H1 (cell line): Measurements from ENCODE around the gene ADCY5. TPM values are rescaled to one million over a fixed set of nuclear protein-coding genes. Genes with fewer than 3 reads are reported as not detected.
A peak's percentile ranks its signal among the peaks of the same experiment; 100 is the strongest.

ENCODE experiments used
- CTCF ChIA-PET: fragments of 300-600 bp; sonication (Branson Sonifier 250); formaldehyde crosslinking; loops from one replicate; lab custom pipeline; 2021; ENCODE audit not compliant: partially characterized antibody; lab: Charles Lee
- POLR2A ChIA-PET: fragments of 300-600 bp; sonication (Branson Sonifier 250); formaldehyde crosslinking; loops from one replicate; lab custom pipeline; 2021; ENCODE audit warnings: inconsistent platforms; ENCODE audit not compliant: partially characterized antibody; lab: Charles Lee
- DNase-seq, 2 experiments: peaks; one replicate each; pipeline versions ENCODE4 v3.0.0 to v3.0.0-alpha.2; 2010 to 2022; ENCODE audit warnings: low spot score in 2 of 2, low read depth in 1 of 2, mixed read lengths in 1 of 2
- FAIRE-seq: peaks from 2 replicates; lab custom pipeline; 2011; peaks lifted over from hg19 to GRCh38; lab: Jason Lieb, UNC
- H2AFZ ChIP-seq: 2 replicates; pipeline ENCODE4 v1.8.1; 2012; ENCODE audit warnings: low read length, inconsistent platforms
- H2AK5ac ChIP-seq: 2 replicates; pipeline ENCODE4 v1.6.1; 2013; ENCODE audit warnings: low read depth, low read length
- H2BK120ac ChIP-seq: replicated peaks from 2 replicates; pipeline ENCODE3; 2013; ENCODE audit warnings: low read depth, low read length, inconsistent platforms
- H2BK12ac ChIP-seq: 2 replicates; pipeline ENCODE4 v1.6.1; 2013; ENCODE audit warnings: low read depth, low read length
- H2BK15ac ChIP-seq: 2 replicates; pipeline ENCODE4 v1.6.1; 2013; ENCODE audit warnings: low read length
- H2BK20ac ChIP-seq: 2 replicates; pipeline ENCODE4 v1.6.1; 2013; ENCODE audit warnings: low read length
- H2BK5ac ChIP-seq: 2 replicates; pipeline ENCODE4 v1.6.1; 2013; ENCODE audit warnings: low read depth, low read length
- H3K14ac ChIP-seq: 2 replicates; pipeline ENCODE4 v1.6.1; 2013; ENCODE audit warnings: inconsistent platforms; ENCODE audit not compliant: insufficient read length
- H3K18ac ChIP-seq: 2 replicates; pipeline ENCODE4 v1.6.1; 2013; ENCODE audit warnings: low read length; ENCODE audit errors: extremely low read depth
- H3K23ac ChIP-seq: 2 replicates; pipeline ENCODE4 v1.6.1; 2013; ENCODE audit warnings: inconsistent platforms; ENCODE audit not compliant: insufficient read length
- H3K23me2 ChIP-seq: 2 replicates; pipeline ENCODE4 v1.6.1; 2013; ENCODE audit warnings: low read depth, low read length
- H3K27ac ChIP-seq: 2 replicates; pipeline ENCODE4 v1.6.1; 2011; ENCODE audit warnings: low read depth, low read length, inconsistent platforms
- H3K27me3 ChIP-seq, 4 experiments: replicated peaks in 1 of 4; 1 replicate in 1 of 4; 2 replicates in 3 of 4; pipeline versions ENCODE4 v1.6.1 to v1.8.1; 2011 to 2013; ENCODE audit warnings: low read length in 3 of 4, mild to moderate bottlenecking in 3 of 4, inconsistent platforms in 2 of 4, mixed read lengths in 2 of 4, moderate library complexity in 1 of 4; ENCODE audit not compliant: control insufficient read depth in 3 of 4, insufficient read depth in 3 of 4; ENCODE audit errors: extremely low read depth in 1 of 4
- H3K36me3 ChIP-seq, 4 experiments: 2 replicates each; pipeline versions ENCODE4 v1.6.1 to v1.8.1; 2011 to 2013; ENCODE audit warnings: mild to moderate bottlenecking in 4 of 4, low read length in 3 of 4, moderate library complexity in 2 of 4, control low read depth in 1 of 4, inconsistent platforms in 1 of 4; ENCODE audit not compliant: insufficient read depth in 4 of 4, control insufficient read depth in 2 of 4
- H3K4ac ChIP-seq: replicated peaks from 2 replicates; pipeline ENCODE3; 2013; ENCODE audit warnings: low read length, low read depth, mixed read lengths, inconsistent platforms; ENCODE audit not compliant: insufficient read length
- H3K4me1 ChIP-seq, 4 experiments: replicated peaks in 1 of 4; 1 replicate in 1 of 4; 2 replicates in 3 of 4; pipeline versions ENCODE4 v1.6.1 to v1.8.1; 2011 to 2013; ENCODE audit warnings: low read length in 3 of 4, inconsistent platforms in 2 of 4, mixed read lengths in 1 of 4; ENCODE audit not compliant: insufficient read depth in 4 of 4, control insufficient read depth in 3 of 4
- H3K4me2 ChIP-seq, 2 experiments: 2 replicates each; pipeline versions ENCODE4 v1.6.1 to v1.8.1; 2011 to 2013; ENCODE audit warnings: low read depth in 2 of 2, low read length in 2 of 2, control low read depth in 1 of 2, inconsistent platforms in 1 of 2, mild to moderate bottlenecking in 1 of 2; ENCODE audit not compliant: insufficient read depth in 1 of 2
- H3K4me3 ChIP-seq, 4 experiments: fragments of 200-600, 300-600 bp in 1 of 4; sonication (generic), shearing (Covaris generic), sonication (Bioruptor Twin) in 1 of 4; 2 replicates each; pipeline versions ENCODE4 v1.5.1 to v1.8.1; 2011 to 2016; ENCODE audit warnings: low read length in 4 of 4, low read depth in 3 of 4, control low read depth in 2 of 4, inconsistent platforms in 2 of 4, mild to moderate bottlenecking in 2 of 4, mixed read lengths in 1 of 4, moderate library complexity in 1 of 4; ENCODE audit not compliant: insufficient read depth in 2 of 4; ENCODE audit errors: extremely low read depth in 1 of 4
- H3K56ac ChIP-seq: replicated peaks from 2 replicates; pipeline ENCODE3; 2013; ENCODE audit warnings: low read depth, mild to moderate bottlenecking, mixed read lengths, low read length, inconsistent platforms; ENCODE audit not compliant: insufficient read length
- H3K79me1 ChIP-seq: 2 replicates; pipeline ENCODE4 v1.6.1; 2013; ENCODE audit warnings: low read depth, low read length, control low read depth
- H3K79me2 ChIP-seq, 2 experiments: 2 replicates each; pipeline versions ENCODE4 v1.6.1 to v1.8.1; 2012 to 2013; ENCODE audit warnings: low read length in 2 of 2, mild to moderate bottlenecking in 2 of 2, inconsistent platforms in 1 of 2; ENCODE audit not compliant: insufficient read depth in 2 of 2, control insufficient read depth in 1 of 2
- H3K9ac ChIP-seq, 4 experiments: replicated peaks in 1 of 4; 1 replicate in 1 of 4; 2 replicates in 3 of 4; pipeline versions ENCODE4 v1.6.1 to v1.8.1; 2011 to 2013; ENCODE audit warnings: low read depth in 3 of 4, low read length in 3 of 4, control low read depth in 2 of 4, mild to moderate bottlenecking in 2 of 4, moderate library complexity in 2 of 4, inconsistent platforms in 1 of 4; ENCODE audit errors: extremely low read depth in 1 of 4
- H3K9me3 ChIP-seq, 2 experiments: 2 replicates each; pipeline versions ENCODE4 v1.6.1 to v1.8.1; 2012 to 2013; ENCODE audit warnings: mild to moderate bottlenecking in 2 of 2, moderate library complexity in 2 of 2, control low read depth in 1 of 2, inconsistent platforms in 1 of 2, low read depth in 1 of 2, low read length in 1 of 2, mixed read lengths in 1 of 2; ENCODE audit not compliant: insufficient read depth in 2 of 2
- H4K20me1 ChIP-seq, 2 experiments: replicated peaks in 1 of 2; 2 replicates each; pipeline versions ENCODE3 to v1.8.1; 2011 to 2013; ENCODE audit warnings: inconsistent platforms in 2 of 2, low read length in 2 of 2, mild to moderate bottlenecking in 1 of 2; ENCODE audit not compliant: insufficient read depth in 2 of 2, control insufficient read depth in 1 of 2
- H4K5ac ChIP-seq: 2 replicates; pipeline ENCODE4 v1.6.1; 2013; ENCODE audit warnings: low read length, low read depth, mixed read lengths, inconsistent platforms; ENCODE audit not compliant: insufficient read length
- H4K8ac ChIP-seq: 2 replicates; pipeline ENCODE4 v1.8.0; 2013; ENCODE audit warnings: mild to moderate bottlenecking, moderate library complexity, low read length, inconsistent platforms; ENCODE audit not compliant: insufficient read depth; ENCODE audit errors: extremely low read depth
- H4K91ac ChIP-seq: replicated peaks from 2 replicates; pipeline ENCODE3; 2013; ENCODE audit warnings: low read length, mixed read lengths, inconsistent platforms; ENCODE audit not compliant: insufficient read length
- CEBPB ChIP-seq: IDR thresholded peaks from 2 replicates; pipeline ENCODE4 v1.6.1; 2012; ENCODE audit warnings: low read depth, low read length
- CREB1 ChIP-seq: IDR thresholded peaks from 2 replicates; pipeline ENCODE4 v1.6.1; 2012; ENCODE audit warnings: inconsistent platforms
- EP300 ChIP-seq, 2 experiments: IDR thresholded peaks; 1 replicate in 1 of 2; 2 replicates in 1 of 2; pipeline ENCODE4 v1.6.1; 2011 to 2012; ENCODE audit warnings: low read depth in 2 of 2, low read length in 2 of 2, mild to moderate bottlenecking in 2 of 2, borderline replicate concordance in 1 of 2, inconsistent platforms in 1 of 2, moderate library complexity in 1 of 2
- NANOG ChIP-seq: IDR thresholded peaks from 2 replicates; pipeline ENCODE4 v1.6.1; 2011; ENCODE audit warnings: low read length, low read depth, mild to moderate bottlenecking, inconsistent platforms; ENCODE audit not compliant: insufficient read depth, poor library complexity, severe bottlenecking
- RFX5 ChIP-seq: IDR thresholded peaks from 2 replicates; pipeline ENCODE4 v1.6.1; 2011; ENCODE audit warnings: low read depth, low read length, improper control_type of control experiment, borderline replicate concordance
- RNF2 ChIP-seq: fragments of 200-900, 300-1000 bp; sonication (generic); IDR thresholded peaks from 2 replicates; pipeline ENCODE4 v1.7.1; 2016; ENCODE audit warnings: borderline replicate concordance, low read depth, mild to moderate bottlenecking, antibody characterized with exemption, low read length; ENCODE audit not compliant: poor library complexity, severe bottlenecking; ENCODE audit errors: missing control alignments
- TBP ChIP-seq: IDR thresholded peaks from 2 replicates; pipeline ENCODE4 v1.6.1; 2011; ENCODE audit warnings: low read depth, low read length, improper control_type of control experiment
- TEAD4 ChIP-seq: IDR thresholded peaks from 2 replicates; pipeline ENCODE4 v1.6.1; 2012; ENCODE audit warnings: low read depth, low read length, inconsistent platforms, mixed read lengths
- WGBS, 2 experiments: shearing (Covaris generic) in 1 of 2; methylation state at CpG; one replicate each; pipeline versions ENCODE4 v1.1.6 to v1.1.7; 2013 to 2015; ENCODE audit warnings: low lambda C conversion rate in 2 of 2, mixed read lengths in 2 of 2, inconsistent platforms in 1 of 2, low coverage in 1 of 2, missing lambda C conversion rate in 1 of 2; ENCODE audit not compliant: insufficient replicate concordance in 2 of 2, insufficient coverage in 1 of 2, insufficient read length in 1 of 2; ENCODE audit errors: extremely low coverage in 1 of 2, missing lambda C conversion rate in 1 of 2; 5-methylcytosine and 5-hydroxymethylcytosine counted together
- polyA plus RNA-seq, 7 experiments: library from polyadenylated mRNA; depleted of rRNA in 3 of 7; stranded (reverse) in 5 of 7; unstranded in 2 of 7; fragments of >200 nt in 5 of 7; fragments of 200-250 nt in 2 of 7; gene quantifications; 1 replicate in 5 of 7; 2 replicates in 1 of 7; 4 replicates in 1 of 7; pipeline versions ENCODE4 v1.2.1 to v1.2.3, GENCODE V29; 2011 to 2013; ENCODE audit warnings: missing spikeins in 2 of 7, mixed read lengths in 2 of 7
- total RNA-seq: library from RNA; stranded (reverse); fragmentation: NEBNext Ultra II Directional; extraction: Animal tissue kit (Norgen Biotek cat#: 25700); gene quantifications from 2 replicates; pipeline ENCODE4 v1.2.1, GENCODE V29; 2021
- TF ChIP-seq, protein P1 (sequence below): IDR thresholded peaks from 2 replicates; pipeline ENCODE4 v1.6.1; 2012; ENCODE audit warnings: inconsistent platforms
- TF ChIP-seq, protein P2 (sequence below): IDR thresholded peaks from 2 replicates; pipeline ENCODE4 v1.6.1; 2012; ENCODE audit warnings: inconsistent platforms

Gene ADCY5
- total and polyA plus RNA-seq, 2 of the 8 experiments (the other 6 are each of a cell fraction or from before 2014, with no cell fraction given), result 18.9 to 40.8 TPM

DNA sequence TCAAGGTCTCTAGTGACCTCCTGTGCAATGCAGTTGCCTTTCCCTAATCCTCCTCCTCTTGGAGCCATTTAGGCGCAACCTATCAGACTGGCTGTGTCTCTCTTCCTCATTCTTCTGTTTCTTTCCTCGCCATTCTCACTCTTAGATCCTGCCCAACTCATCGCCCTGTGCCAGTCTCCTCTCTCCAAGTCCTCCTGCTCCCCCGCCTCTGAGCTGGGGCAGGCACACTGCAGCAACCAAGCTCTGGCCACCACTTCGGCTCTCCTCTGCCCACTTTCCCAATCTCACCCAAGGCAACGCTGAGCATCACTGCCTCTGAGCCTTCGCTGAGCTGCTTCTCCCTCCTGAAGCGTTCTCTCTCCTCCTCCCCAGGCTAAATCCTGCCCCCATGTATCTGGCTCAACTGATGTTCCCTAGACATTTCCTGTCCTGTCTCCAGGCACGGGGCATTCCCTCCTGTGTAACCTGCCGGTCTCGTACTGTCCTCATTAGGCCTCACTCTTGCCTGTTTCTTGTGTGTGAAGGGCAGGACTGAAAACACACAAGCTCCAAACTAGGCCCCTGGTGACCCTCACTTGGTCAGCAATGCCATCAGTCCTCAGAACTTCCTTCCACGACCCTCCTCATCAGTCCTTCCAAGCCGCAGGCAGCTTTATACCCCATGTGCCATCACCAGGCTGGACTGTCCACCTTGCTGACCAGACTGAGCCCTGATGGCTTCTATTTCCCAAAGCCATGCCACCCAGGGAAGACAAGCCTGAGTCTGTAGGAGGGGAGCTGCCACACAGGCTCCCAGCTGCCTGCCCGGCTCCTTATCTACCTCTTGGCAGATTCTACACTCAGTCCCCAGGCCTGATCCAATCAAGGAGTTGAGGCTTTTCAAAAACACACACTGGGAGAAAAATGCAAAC lies 161.6 kb downstream of the ADCY5 start:
- no peaks in the 10 kb centered on the region for H3K79me2 ChIP-seq
- H2AK5ac ChIP-seq, result no peak overlapping the region
- no peak overlapping the region for H3K4me3 ChIP-seq
- H3K27ac ChIP-seq, result no peak overlapping the region
- H3K4me2 ChIP-seq, result no peak overlapping the region
- no peak overlapping the region for H2BK12ac ChIP-seq
- no peaks in the 10 kb centered on the region for H3K79me1 ChIP-seq
- H3K4ac ChIP-seq, result no peak overlapping the region
- no peaks in the 10 kb centered on the region for H3K23me2 ChIP-seq
- peaks cover 7 to 34% (median 24%) of the 10 kb centered on the region in 4 experiments for H3K36me3 ChIP-seq
- H2BK120ac ChIP-seq, result no peak overlapping the region
- no peak for FAIRE-seq
- H4K20me1 ChIP-seq, result peaks cover 4 to 26% of the 10 kb centered on the region in 2 experiments
- no peak overlapping the region for H2BK15ac ChIP-seq
- H4K91ac ChIP-seq, result no peak overlapping the region
- H4K8ac ChIP-seq, result no peak overlapping the region
- H2AFZ ChIP-seq, result no peak overlapping the region
- H3K9me3 ChIP-seq, result no peaks in the 10 kb centered on the region
- H2BK20ac ChIP-seq, result no peak overlapping the region
- no peak overlapping the region for H3K56ac ChIP-seq
- ChIA-PET POLR2A (interaction anchor here (0.9 to 1.3 kb wide), 2 partner anchors 15 to 23 kb away, joined by 3 to 4 read pairs; no protein-coding TSS in a partner anchor), CTCF (interaction anchor here (0.6 to 5.0 kb wide), 14 partner anchors 13 to 331 kb away, joined by 3 to 90 read pairs (median 3); no protein-coding TSS in a partner anchor)
- H3K14ac ChIP-seq, result no peak overlapping the region
- H4K5ac ChIP-seq, result no peak overlapping the region
- H3K4me1 ChIP-seq, result no peaks in the 10 kb centered on the region; a peak in 1 of 7 replicates
- DNase-seq, result peak in 1 of 2 experiments; percentile 42
- H3K18ac ChIP-seq, result no peak overlapping the region
- no peak overlapping the region for H3K23ac ChIP-seq
- H3K9ac ChIP-seq, result no peak overlapping the region; a peak in 1 of 7 replicates
- H3K27me3 ChIP-seq, result no peaks in the 10 kb centered on the region
- WGBS, 2 experiments, result 84% methylated on average over 13 of the region's 14 CpGs; no CpG with 5 or more reads in 1 of the 2 experiments
- H2BK5ac ChIP-seq, result 0 out of 2 replicates have a peak overlapping the region, but pooled peaks have one; percentile 32
- TF ChIP-seq TBP (no peak), RNF2 (no peak), RFX5 (no peak), TEAD4 (no peak), CREB1 (no peak), NANOG (no peak), EP300 (IDR thresholded peaks at IDR 0.05; ENCODE audit: borderline replicate concordance in 1 of 2, low read depth in 2 of 2, low read length in 2 of 2) (no peak), CEBPB (no peak)
- TF ChIP-seq, protein P1, sequence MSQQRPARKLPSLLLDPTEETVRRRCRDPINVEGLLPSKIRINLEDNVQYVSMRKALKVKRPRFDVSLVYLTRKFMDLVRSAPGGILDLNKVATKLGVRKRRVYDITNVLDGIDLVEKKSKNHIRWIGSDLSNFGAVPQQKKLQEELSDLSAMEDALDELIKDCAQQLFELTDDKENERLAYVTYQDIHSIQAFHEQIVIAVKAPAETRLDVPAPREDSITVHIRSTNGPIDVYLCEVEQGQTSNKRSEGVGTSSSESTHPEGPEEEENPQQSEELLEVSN, result no peak
- TF ChIP-seq, protein P2, sequence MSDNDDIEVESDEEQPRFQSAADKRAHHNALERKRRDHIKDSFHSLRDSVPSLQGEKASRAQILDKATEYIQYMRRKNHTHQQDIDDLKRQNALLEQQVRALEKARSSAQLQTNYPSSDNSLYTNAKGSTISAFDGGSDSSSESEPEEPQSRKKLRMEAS, result no peak
